Measurements from ENCODE around the gene PRPSAP2.

PRPSAP2 gene

GRCh38 chr17:18964550-18964949 lies 106.6 kb downstream of the PRPSAP2 start:
- no peaks in the 10 kb centered on the region for H3K36me3 ChIP-seq (ENCODE audit: control insufficient read depth, insufficient read depth, low read length)
- H3K27me3 ChIP-seq (replicated peaks; ENCODE audit: control insufficient read depth, insufficient read depth, low read length): no peaks in the 10 kb centered on the region
- TF ChIP-seq CTCF (IDR thresholded peaks at IDR 0.05; ENCODE audit: insufficient read depth, low read length, poor library complexity, severe bottlenecking): no peak

GRCh38 chr17:18965530-18966236 lies 107.8 kb downstream of the PRPSAP2 start:
- no peaks in the 10 kb centered on the region for H3K27me3 ChIP-seq (replicated peaks; ENCODE audit: control insufficient read depth, insufficient read depth, low read length)
- TF ChIP-seq CTCF (IDR thresholded peaks at IDR 0.05; ENCODE audit: insufficient read depth, low read length, poor library complexity, severe bottlenecking): no peak
- peaks cover 2% of the 10 kb centered on the region; the same call in 1 of the 2 replicates for H3K36me3 ChIP-seq (ENCODE audit: control insufficient read depth, insufficient read depth, low read length)
- no peak for DNase-seq (ENCODE audit: extremely low read depth, insufficient read length)
- H3K4me3 ChIP-seq (replicated peaks; ENCODE audit: low read depth, low read length): no peak overlapping the region

More at GRCh38 chr17:18964550-18964949, 106.6 kb downstream of the PRPSAP2 start:
- DNase-seq (ENCODE audit: extremely low read depth, insufficient read length): no peak
- H3K4me3 ChIP-seq (replicated peaks; ENCODE audit: low read depth, low read length): no peak overlapping the region

GRCh38 chr17:18966831-18967624 lies 109.1 kb downstream of the PRPSAP2 start:
- H3K4me3 ChIP-seq (replicated peaks; ENCODE audit: low read depth, low read length): no peak overlapping the region
- no peaks in the 10 kb centered on the region for H3K27me3 ChIP-seq (replicated peaks; ENCODE audit: control insufficient read depth, insufficient read depth, low read length)
- no peak for DNase-seq (ENCODE audit: extremely low read depth, insufficient read length)
- no peak for TF ChIP-seq CTCF (IDR thresholded peaks at IDR 0.05; ENCODE audit: insufficient read depth, low read length, poor library complexity, severe bottlenecking)
- peaks cover 10% of the 10 kb centered on the region for H3K36me3 ChIP-seq (ENCODE audit: control insufficient read depth, insufficient read depth, low read length)

- no peak overlapping the region for H3K4me3 ChIP-seq (replicated peaks; ENCODE audit: low read depth, low read length)
- H3K36me3 ChIP-seq (ENCODE audit: control insufficient read depth, insufficient read depth, low read length): peaks cover 12% of the 10 kb centered on the region
- no peak for TF ChIP-seq CTCF (IDR thresholded peaks at IDR 0.05; ENCODE audit: insufficient read depth, low read length, poor library complexity, severe bottlenecking)
- no peaks in the 10 kb centered on the region for H3K27me3 ChIP-seq (replicated peaks; ENCODE audit: control insufficient read depth, insufficient read depth, low read length)
- DNase-seq (ENCODE audit: extremely low read depth, insufficient read length): no peak
These were observed 110.0 kb downstream of the PRPSAP2 start for GRCh38 chr17:18967916-18968315.

GRCh38 chr17:18968345-18968744 lies 110.4 kb downstream of the PRPSAP2 start:
- no peak for TF ChIP-seq CTCF (IDR thresholded peaks at IDR 0.05; ENCODE audit: insufficient read depth, low read length, poor library complexity, severe bottlenecking)
- no peak for DNase-seq (ENCODE audit: extremely low read depth, insufficient read length)
- no peaks in the 10 kb centered on the region for H3K27me3 ChIP-seq (replicated peaks; ENCODE audit: control insufficient read depth, insufficient read depth, low read length)

More at GRCh38 chr17:18968345-18968744, 110.4 kb downstream of the PRPSAP2 start:
- Histone ChIP-seq H3K36me3 (ENCODE audit: control insufficient read depth, insufficient read depth, low read length) (peaks cover 13% of the 10 kb centered on the region), H3K4me3 (replicated peaks; ENCODE audit: low read depth, low read length) (no peak overlapping the region)
